HG03575 (cell line): Measurements from ENCODE around the gene SULT1C2.

Experiments used
- ATAC-seq: cut with Tn5 transposase; IDR thresholded peaks from one replicate; pipeline ENCODE4 v1.9.1; 2021; ENCODE audit not compliant: unreplicated experiment, insufficient number of reproducible peaks, low FRiP score; ENCODE audit errors: extremely low read depth

SULT1C2 gene

DNA sequence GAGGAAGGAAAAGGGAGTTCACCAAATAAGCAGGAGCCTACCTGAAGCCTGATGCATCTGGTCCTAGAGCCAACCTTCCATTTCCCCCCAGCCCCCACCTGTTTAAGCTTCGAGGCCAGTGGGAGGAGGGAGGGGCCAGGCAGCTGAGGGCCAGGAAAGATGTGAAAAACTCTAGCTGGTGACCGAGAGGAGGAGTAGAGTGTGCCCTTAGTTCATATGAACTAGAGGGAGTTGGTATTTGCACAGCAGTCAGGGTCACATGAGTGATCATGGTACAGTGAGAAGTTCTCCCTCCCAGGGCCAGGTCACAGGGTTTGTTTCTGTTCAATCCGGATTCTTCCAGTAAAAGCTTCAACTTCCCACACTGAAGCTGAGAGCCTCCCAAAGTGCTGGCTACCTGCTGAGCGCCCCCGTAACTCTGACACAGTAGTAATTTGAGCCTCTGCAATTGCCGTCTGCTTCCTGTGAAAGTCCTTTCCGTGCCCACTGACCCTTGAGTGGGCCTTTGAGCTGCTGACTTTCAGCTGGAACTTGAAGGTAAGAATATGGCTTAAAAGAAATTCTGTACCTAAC lies at the start of gene SULT1C2:
TSS of gene SULT1C2 (plus strand) at position 362 of the 573 bp plus-strand sequence. CDS start 4,773 bp downstream, outside the sequence.
- no peak for ATAC-seq

DNA sequence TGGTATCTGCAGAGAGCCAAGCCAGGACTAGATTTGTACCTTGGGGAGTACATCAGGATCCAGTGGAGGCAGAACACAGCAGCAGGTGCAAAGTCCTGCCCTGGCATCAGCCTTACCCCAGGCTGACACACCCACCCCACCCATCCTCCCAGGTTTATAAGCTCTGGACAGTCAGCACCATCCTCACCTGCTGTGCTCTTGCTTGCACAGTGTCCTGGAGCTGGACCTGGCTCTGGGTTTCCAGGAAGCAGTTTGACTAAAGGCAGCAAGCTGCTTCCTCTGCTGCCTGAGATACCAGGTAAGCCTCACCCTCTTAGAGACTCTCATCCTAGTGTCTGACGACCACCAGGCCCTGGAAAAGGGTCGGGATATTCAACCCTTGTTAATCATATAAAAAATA lies 48.9 kb upstream of the SULT1C2 start, which contains the start of gene SULT1C3:
TSS of gene SULT1C3 (plus strand) at position 183 of the 400 bp plus-strand sequence. CDS start 7,227 bp downstream, outside the sequence.
- no peak for ATAC-seq

DNA sequence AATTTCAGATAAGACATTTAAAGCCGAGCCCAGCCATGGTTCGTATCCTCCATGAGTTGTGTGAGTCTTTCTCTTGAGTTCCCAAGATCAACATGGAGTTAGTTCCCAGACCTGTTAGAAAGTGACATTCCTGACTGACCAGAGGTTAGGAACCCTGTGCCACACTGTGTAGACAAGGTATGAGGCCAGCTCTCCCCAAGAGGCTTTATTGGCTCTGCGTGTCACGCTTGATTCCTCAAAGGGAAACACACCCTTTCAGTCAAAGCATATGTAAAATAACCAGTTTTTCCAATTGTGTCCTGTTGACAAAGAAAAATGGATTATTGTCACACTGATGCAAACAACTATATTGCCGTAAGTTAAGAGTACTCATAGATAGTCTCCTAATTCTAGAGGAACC lies 47.7 kb upstream of the SULT1C2 start:
- no peak for ATAC-seq

DNA sequence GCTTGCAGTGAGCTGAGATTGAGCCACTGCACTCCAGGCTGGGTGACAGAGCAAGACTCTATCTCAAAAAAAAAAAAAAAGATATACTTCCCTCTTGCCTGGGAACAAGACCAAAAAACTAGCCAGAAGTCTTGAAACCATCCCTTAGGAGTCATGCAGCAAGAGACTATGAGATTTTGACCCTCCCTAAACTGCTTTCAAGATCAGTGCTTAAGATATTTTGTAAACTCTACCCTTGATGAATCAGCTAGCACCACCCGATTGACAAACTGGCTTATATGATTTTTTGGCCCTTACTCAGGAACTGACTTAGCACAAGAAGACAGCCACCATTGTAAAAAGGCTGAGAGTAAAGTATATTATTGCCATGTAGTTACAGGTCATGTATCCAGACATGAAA lies 45.1 kb upstream of the SULT1C2 start:
- no peak for ATAC-seq

DNA sequence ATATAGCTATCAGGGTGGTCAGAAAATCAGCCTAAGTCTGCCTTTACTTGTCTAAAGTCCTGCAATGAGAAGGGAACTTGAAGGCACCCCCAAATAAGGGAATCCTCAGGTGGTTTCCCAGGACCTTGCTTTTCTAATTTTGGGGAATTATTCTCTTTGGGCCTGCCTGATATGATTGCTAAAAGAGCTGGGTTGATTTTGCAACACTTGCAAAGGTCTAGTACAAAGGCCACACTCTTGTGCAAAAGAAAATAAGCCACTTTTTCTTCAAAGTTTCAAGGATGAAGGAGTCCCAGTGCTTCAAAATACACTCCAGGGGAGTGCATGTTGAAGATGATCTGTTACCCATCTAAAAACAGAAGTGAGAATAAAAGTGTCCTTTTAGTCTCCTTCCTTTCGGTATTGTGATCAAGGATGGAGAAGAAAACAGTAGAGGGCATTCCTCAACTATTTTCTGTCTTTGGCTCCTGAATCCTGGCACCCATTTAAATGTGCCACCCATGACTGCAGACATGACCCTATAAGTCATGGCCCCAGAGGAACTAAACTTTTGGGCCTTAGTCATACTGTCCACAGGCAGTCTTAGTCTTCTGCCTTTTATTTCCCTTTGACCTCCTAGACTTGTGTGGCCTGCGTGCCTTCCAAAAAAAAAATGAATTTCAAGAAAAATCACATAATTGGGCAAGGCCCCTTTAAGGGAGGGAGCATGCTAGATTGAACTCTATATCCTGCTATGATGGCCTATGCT lies 43.9 kb upstream of the SULT1C2 start:
- no peak for ATAC-seq

- ATAC-seq, result no peak
These were observed 35.6 kb upstream of the SULT1C2 start for GRCh38 chr2:108253106-108253505.

DNA sequence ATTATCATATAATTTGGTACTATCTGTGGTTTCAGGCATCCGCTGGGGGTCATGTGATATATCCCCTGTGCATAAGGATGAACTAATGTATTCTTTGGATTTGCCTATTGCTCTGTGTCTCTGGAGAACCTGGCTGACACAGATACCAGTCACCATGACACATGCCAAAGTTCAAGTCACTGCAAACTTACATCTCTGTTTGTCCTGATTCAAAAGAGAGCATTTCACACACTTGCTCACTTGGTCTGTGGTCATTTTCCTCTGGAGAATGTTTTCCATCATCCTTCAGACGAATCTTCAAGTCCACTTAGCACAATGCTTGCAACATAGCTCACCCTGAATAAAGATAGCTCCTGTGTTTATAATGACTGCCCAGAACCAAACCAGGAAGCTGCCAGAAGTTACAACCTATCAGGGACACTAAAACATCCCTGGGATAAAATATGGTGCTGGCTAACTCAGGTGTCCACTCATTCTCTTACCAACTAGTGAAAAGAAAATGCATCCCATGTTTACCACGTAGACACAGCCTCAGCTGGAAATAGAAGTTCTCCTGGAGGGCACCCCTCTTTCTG lies 30.9 kb upstream of the SULT1C2 start:
- no peak for ATAC-seq

GRCh38 chr2:108260773-108261172 lies 27.9 kb upstream of the SULT1C2 start:
- no peak for ATAC-seq

DNA sequence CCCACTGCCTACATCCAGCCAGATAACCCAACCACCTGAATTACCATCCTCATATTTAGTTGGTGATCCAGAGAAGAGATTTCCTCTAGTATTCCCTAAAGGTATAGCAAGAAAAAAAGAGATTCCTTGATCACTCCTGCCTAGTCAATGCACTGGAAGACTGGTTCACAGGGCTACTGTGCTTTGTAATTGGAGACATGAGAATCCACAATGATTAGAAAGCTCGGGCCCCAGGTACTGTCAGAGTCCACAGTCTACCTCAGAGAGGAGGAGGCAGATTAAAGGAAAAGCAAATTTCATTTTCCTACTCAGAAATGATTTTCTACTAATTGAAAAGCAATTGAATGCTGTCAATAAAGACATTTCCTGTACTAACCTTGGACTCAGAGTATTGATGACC lies 26.7 kb upstream of the SULT1C2 start:
- no peak for ATAC-seq

DNA sequence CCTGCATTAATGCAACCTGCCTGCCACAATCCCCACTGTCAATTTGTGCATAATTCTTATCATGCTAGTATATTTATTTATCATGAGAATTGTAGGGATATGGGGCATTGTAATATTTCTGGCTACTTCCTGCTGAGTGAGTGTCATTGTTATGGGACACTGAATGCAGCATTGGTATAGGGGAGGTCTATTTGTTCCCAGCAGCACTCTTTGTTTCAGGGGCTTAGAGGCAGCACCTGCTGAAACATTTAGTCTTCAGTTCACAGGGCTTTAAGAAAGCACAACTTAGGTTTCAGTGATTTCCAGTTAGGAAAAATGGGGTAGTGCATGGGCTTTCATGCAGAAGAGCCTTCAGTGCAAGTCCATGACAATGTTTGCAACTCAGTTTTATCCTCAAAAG lies 25.3 kb upstream of the SULT1C2 start:
- no peak for ATAC-seq

- ATAC-seq, result no peak
These were observed 22.5 kb upstream of the SULT1C2 start for GRCh38 chr2:108266218-108266617.

- no peak for ATAC-seq
These were observed 21.6 kb upstream of the SULT1C2 start for GRCh38 chr2:108267101-108267500.

GRCh38 chr2:108268001-108268400 lies 20.7 kb upstream of the SULT1C2 start:
- no peak for ATAC-seq

- ATAC-seq, result no peak
These were observed 18.3 kb upstream of the SULT1C2 start for GRCh38 chr2:108270346-108270745.

DNA sequence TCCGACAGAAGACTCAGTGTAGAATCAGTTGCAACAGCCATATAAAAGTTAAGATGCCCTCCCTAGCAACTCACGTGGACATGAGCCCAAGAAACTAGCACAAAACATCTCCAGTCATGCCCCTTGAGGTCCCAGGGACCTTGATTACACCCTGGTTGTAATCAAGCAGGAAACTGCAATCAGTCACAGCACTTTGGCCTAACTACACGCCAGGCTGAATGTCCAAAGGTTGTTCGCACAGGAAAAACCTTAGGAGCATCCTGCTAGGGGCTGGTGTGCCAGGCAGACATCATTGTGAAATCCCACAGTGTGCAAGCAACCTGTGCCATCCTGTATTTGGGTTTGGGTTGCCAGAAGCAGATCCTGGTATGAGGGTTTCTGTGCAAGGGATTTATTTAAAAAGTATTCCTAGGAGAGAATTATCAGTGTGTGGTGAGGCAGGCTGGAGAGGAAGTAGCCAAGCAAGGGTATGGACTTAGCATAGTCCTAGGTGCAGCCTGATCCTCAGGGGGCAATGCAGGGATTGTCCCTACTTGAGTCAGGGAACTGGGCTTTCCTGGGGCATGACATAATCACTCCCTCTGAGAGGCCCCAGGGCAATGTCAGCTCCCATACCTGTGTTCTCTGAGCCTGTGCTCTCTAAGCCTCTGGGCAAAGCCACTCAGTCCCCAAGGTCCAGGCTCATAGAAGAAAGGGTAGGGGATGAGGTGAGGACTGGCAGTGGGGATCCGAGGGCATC lies 17.8 kb upstream of the SULT1C2 start:
- ATAC-seq, result no peak

- no peak for ATAC-seq
These were observed 16.9 kb upstream of the SULT1C2 start for GRCh38 chr2:108271691-108272253.

DNA sequence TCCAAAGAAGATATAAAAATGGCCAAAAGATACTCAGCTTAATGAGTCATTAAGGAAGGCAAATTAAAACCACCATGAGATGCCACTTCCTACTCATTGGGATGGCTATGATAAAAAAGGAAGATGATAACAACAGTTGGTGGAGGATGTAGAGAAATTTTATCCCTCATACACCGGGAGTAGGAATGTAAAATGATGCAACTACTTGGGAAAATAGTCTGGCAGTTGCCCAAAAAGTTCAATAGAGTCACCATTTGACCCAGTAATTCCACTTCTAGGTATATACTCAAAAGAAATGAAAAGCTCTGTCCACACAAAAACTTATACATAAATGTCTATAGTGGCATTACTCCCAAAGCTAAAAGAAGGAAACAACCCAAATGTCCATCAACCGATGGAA lies 10.1 kb upstream of the SULT1C2 start:
- no peak for ATAC-seq

GRCh38 chr2:108279468-108279867 lies 9.2 kb upstream of the SULT1C2 start:
- no peak for ATAC-seq

DNA sequence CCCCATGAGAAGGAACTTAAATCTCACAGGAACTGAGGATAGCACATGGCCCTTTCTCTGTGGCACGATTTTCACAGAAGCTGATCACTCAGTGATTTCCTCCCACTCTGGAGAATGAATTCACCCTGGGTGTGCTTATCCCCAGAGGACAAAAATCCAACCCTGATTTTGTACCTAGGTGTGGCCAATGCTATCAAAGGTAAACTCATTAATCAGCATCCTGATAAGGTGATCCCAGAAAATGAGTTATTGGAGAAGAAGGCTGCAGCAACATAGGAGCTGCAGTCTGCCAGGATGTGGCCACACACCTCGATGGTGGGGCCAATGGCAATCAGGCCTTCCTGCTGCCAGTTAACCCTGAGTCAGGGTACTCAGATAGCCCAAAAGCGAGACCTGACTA lies 8.2 kb upstream of the SULT1C2 start:
- ATAC-seq, result no peak
